ENCODE results near the gene ZDHHC4.

Gene ZDHHC4

GRCh38 chr7:6612819-6613218 is 35.6 kb downstream of the ZDHHC4 start:
- TF ChIP-seq CTCF (IDR thresholded peaks at IDR 0.05; ENCODE audit: insufficient read depth, missing control alignments), result no peak
- no peak for FAIRE-seq

GRCh38 chr7:6613706-6614105 is 36.5 kb downstream of the ZDHHC4 start:
- FAIRE-seq, result no peak
- DNase-seq (ENCODE audit: insufficient read length, low spot score), result no peak
- no peak for TF ChIP-seq CTCF (IDR thresholded peaks at IDR 0.05; ENCODE audit: insufficient read depth, missing control alignments)

More at GRCh38 chr7:6612819-6613218, 35.6 kb downstream of the ZDHHC4 start:
- no peak for DNase-seq (ENCODE audit: insufficient read length, low spot score)

- FAIRE-seq (no peak), DNase-seq (ENCODE audit: insufficient read length, low spot score) (no peak)
- no peak for TF ChIP-seq CTCF (IDR thresholded peaks at IDR 0.05; ENCODE audit: insufficient read depth, missing control alignments)
Measured at GRCh38 chr7:6614953-6615722, 37.9 kb downstream of the ZDHHC4 start, which contains the start of gene ZNF853. TSS of gene ZNF853 (plus strand) at chr7:6615610. CDS start at chr7:6616175, 565 bp downstream.

GRCh38 chr7:6615723-6616555 is 38.7 kb downstream of the ZDHHC4 start:
- TF ChIP-seq CTCF (IDR thresholded peaks at IDR 0.05; ENCODE audit: insufficient read depth, missing control alignments), result no peak
- DNase-seq (ENCODE audit: insufficient read length, low spot score) (no peak), FAIRE-seq (no peak)

- TF ChIP-seq CTCF (IDR thresholded peaks at IDR 0.05; ENCODE audit: insufficient read depth, missing control alignments), result no peak
- DNase-seq (ENCODE audit: insufficient read length, low spot score), result no peak
- FAIRE-seq, result no peak
Measured at GRCh38 chr7:6616854-6617643, 39.8 kb downstream of the ZDHHC4 start.

GRCh38 chr7:6618621-6619020 is 41.4 kb downstream of the ZDHHC4 start:
- DNase-seq (ENCODE audit: insufficient read length, low spot score) (no peak), FAIRE-seq (no peak)
- TF ChIP-seq CTCF (IDR thresholded peaks at IDR 0.05; ENCODE audit: insufficient read depth, missing control alignments), result no peak
